ENCODE results near the gene TMED1.
"Not testable (repeated sequence)": the region's sequence is repeated elsewhere in the genome, so short reads cannot be mapped to it uniquely, and the experiment has no call there.

- TF ChIP-seq BHLHE40 (IDR thresholded peaks at IDR 0.05; ENCODE audit: low read depth, low read length); POLR2A (IDR thresholded peaks at IDR 0.05; ENCODE audit: low read length); EP300 (IDR thresholded peaks at IDR 0.05); EHMT2 (IDR thresholded peaks at IDR 0.05; ENCODE audit: low read depth); CBX2 (IDR thresholded peaks at IDR 0.05; ENCODE audit: borderline replicate concordance, low read depth); HDAC2 (IDR thresholded peaks at IDR 0.05); RNF2 (IDR thresholded peaks at IDR 0.05; ENCODE audit: borderline replicate concordance, low read depth); KDM1A (IDR thresholded peaks at IDR 0.05; ENCODE audit: low read depth); POLR2AphosphoS2 (conservative IDR thresholded peaks at IDR 0.05; ENCODE audit: low read length); REST (IDR thresholded peaks at IDR 0.05); CEBPB (IDR thresholded peaks at IDR 0.05); MAX (IDR thresholded peaks at IDR 0.05); JUN (IDR thresholded peaks at IDR 0.05): not testable (repeated sequence)
- TF ChIP-seq, protein P1, sequence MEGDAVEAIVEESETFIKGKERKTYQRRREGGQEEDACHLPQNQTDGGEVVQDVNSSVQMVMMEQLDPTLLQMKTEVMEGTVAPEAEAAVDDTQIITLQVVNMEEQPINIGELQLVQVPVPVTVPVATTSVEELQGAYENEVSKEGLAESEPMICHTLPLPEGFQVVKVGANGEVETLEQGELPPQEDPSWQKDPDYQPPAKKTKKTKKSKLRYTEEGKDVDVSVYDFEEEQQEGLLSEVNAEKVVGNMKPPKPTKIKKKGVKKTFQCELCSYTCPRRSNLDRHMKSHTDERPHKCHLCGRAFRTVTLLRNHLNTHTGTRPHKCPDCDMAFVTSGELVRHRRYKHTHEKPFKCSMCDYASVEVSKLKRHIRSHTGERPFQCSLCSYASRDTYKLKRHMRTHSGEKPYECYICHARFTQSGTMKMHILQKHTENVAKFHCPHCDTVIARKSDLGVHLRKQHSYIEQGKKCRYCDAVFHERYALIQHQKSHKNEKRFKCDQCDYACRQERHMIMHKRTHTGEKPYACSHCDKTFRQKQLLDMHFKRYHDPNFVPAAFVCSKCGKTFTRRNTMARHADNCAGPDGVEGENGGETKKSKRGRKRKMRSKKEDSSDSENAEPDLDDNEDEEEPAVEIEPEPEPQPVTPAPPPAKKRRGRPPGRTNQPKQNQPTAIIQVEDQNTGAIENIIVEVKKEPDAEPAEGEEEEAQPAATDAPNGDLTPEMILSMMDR (IDR thresholded peaks at IDR 0.05), result not testable (repeated sequence)
Observed at GRCh38 chr19:10856899-10857298, 20.9 kb upstream of the TMED1 start.

Data from A549 (cell line).